ENCODE measurements around the gene MAST3. TPM values are rescaled to one million over a fixed set of nuclear protein-coding genes. Genes with fewer than 3 reads are reported as not detected.

Gene MAST3
- total and polyA plus RNA-seq, 2 donors (not counting 1 experiment from before 2014, with no cell fraction given) = 43.5 to 85.5 TPM

- intact Hi-C loops (cut with micrococcal nuclease) = no loop called here
- Histone ChIP-seq H2AFZ (ENCODE audit: insufficient read depth, low read depth, low read length, poor library complexity, severe bottlenecking) (no peak overlapping the region), H3K4me3 (ENCODE audit: control extremely low read depth in 1 of 5, extremely low read depth in 1 of 5, insufficient read depth in 1 of 5, low read depth in 2 of 5, low read length in 4 of 5) (peak overlapping the region in 1 of 5 experiments; percentile 87), H3K27me3 (replicated peaks in 1 of 4; ENCODE audit: control extremely low read depth in 1 of 4, control insufficient read depth in 3 of 4, insufficient read depth in 4 of 4, low read length in 3 of 4) (no peaks in the 10 kb centered on the region), H3K27ac (ENCODE audit: low read length in 2 of 2) (peak overlapping the region; percentile 73 to 79), H4K20me1 (ENCODE audit: control insufficient read depth, insufficient read depth, low read length, poor library complexity, severe bottlenecking) (no peaks in the 10 kb centered on the region), H3K36me3 (replicated peaks in 1 of 2; ENCODE audit: control extremely low read depth in 1 of 2, control insufficient read depth in 1 of 2, extremely low read depth in 1 of 2, insufficient read depth in 2 of 2, low read length in 1 of 2) (no peaks in the 10 kb centered on the region), H3K9ac (ENCODE audit: low read length) (peak overlapping the region; percentile 92), H3K4me1 (ENCODE audit: control insufficient read depth in 2 of 2, insufficient read depth in 2 of 2, low read length in 2 of 2) (peaks cover 40 to 52% of the 10 kb centered on the region in 2 donors), H3K9me3 (ENCODE audit: control extremely low read depth in 1 of 3, control insufficient read depth in 2 of 3, insufficient read depth in 1 of 3, low read length in 2 of 3) (no peaks in the 10 kb centered on the region), H3K4me2 (replicated peaks; ENCODE audit: low read depth, low read length, poor library complexity, severe bottlenecking) (peak overlapping the region; percentile 98), H3K79me2 (ENCODE audit: control insufficient read depth, insufficient read depth, low read length) (peaks cover 38% of the 10 kb centered on the region)
- H3K4me3 Mint-ChIP-seq = peak overlapping the region; percentile 90
- peaks cover 8% of the 10 kb centered on the region for H3K9me3 Mint-ChIP-seq (ENCODE audit: insufficient read depth)
- ATAC-seq (ENCODE audit: low read depth) (no peak), DNase-seq (no peak)
- TF ChIP-seq EZH2 (IDR thresholded peaks at IDR 0.05; ENCODE audit: borderline replicate concordance, insufficient read depth, low read depth, low read length, poor library complexity, severe bottlenecking) (no peak), CTCF (IDR thresholded peaks at IDR 0.05) (no peak)
- ChIA-PET CTCF (interaction anchor here (0.9 to 7.1 kb wide), 3 partner anchors 25 to 62 kb away, joined by 4 to 58 read pairs (median 6); no protein-coding TSS in a partner anchor), POLR2A (interaction anchor here (2.2 kb wide), 1 partner anchor 23 kb away, joined by 13 read pairs; no protein-coding TSS in a partner anchor)
- H3K27me3 Mint-ChIP-seq = no peaks in the 10 kb centered on the region
- WGBS (ENCODE audit: insufficient coverage) = 58% methylated on average over 4 of the region's 8 CpGs
- H3K27ac Mint-ChIP-seq = no peak overlapping the region
- peaks cover 50% of the 10 kb centered on the region for H3K4me1 Mint-ChIP-seq
Measured at GRCh38 chr19:18085702-18086457, 11.7 kb upstream of the MAST3 start.
